IPS-15b (cell line): Measurements from ENCODE around the gene MRFAP1L1.

Experiments used
- H3K27me3 ChIP-seq: one replicate; pipeline ENCODE4 v1.6.1; 2013; ENCODE audit warnings: low read length; ENCODE audit not compliant: control insufficient read depth, insufficient read depth
- H3K36me3 ChIP-seq: one replicate; pipeline ENCODE4 v1.6.1; 2013; ENCODE audit warnings: low read length; ENCODE audit not compliant: control insufficient read depth, insufficient read depth
- H3K4me1 ChIP-seq: one replicate; pipeline ENCODE4 v1.6.1; 2013; ENCODE audit warnings: mild to moderate bottlenecking, low read length; ENCODE audit not compliant: control insufficient read depth, insufficient read depth
- H3K4me3 ChIP-seq: one replicate; pipeline ENCODE4 v1.5.1; 2013; ENCODE audit warnings: low read depth, low read length
- H3K9ac ChIP-seq: one replicate; pipeline ENCODE4 v1.6.1; 2013; ENCODE audit warnings: low read depth, mild to moderate bottlenecking, low read length
- H3K9me3 ChIP-seq: one replicate; pipeline ENCODE4 v1.6.1; 2013; ENCODE audit warnings: mild to moderate bottlenecking, low read length; ENCODE audit not compliant: control insufficient read depth, insufficient read depth

The MRFAP1L1 gene

DNA sequence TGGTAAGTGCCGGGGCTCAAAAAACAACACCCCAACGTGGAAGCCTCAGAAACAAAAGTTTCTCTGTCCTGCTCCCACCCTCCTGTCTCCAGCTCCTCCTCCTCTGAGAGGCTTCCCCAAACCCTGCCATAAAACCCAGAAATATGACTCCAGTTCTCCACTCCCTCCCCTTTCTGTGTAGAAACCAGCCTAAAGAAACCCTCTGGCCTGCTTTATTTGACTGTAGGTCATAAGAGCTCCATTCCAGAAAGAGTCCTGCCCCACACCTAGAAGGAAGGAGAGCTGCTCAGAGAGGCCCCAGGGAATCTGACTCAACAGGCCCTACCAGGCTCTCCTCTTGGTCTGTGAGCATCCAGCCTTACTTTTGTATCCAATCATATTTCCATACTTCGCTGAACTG lies 16.9 kb downstream of the MRFAP1L1 start:
- Histone ChIP-seq H3K36me3 (no peaks in the 10 kb centered on the region), H3K9me3 (no peaks in the 10 kb centered on the region), H3K9ac (no peak overlapping the region), H3K4me3 (no peak overlapping the region), H3K27me3 (no peaks in the 10 kb centered on the region), H3K4me1 (no peaks in the 10 kb centered on the region)

- no peaks in the 10 kb centered on the region for H3K4me1 ChIP-seq
Observed at GRCh38 chr4:6692379-6692778, 17.3 kb downstream of the MRFAP1L1 start.

GRCh38 chr4:6689506-6689960 lies 20.1 kb downstream of the MRFAP1L1 start:
- Histone ChIP-seq H3K27me3 (no peaks in the 10 kb centered on the region), H3K9me3 (no peaks in the 10 kb centered on the region), H3K4me1 (no peaks in the 10 kb centered on the region), H3K4me3 (no peak overlapping the region), H3K36me3 (no peaks in the 10 kb centered on the region), H3K9ac (no peak overlapping the region)

More at GRCh38 chr4:6692379-6692778, 17.3 kb downstream of the MRFAP1L1 start:
- Histone ChIP-seq H3K9ac (no peak overlapping the region), H3K27me3 (no peaks in the 10 kb centered on the region), H3K4me3 (no peak overlapping the region), H3K36me3 (no peaks in the 10 kb centered on the region), H3K9me3 (no peaks in the 10 kb centered on the region)

DNA sequence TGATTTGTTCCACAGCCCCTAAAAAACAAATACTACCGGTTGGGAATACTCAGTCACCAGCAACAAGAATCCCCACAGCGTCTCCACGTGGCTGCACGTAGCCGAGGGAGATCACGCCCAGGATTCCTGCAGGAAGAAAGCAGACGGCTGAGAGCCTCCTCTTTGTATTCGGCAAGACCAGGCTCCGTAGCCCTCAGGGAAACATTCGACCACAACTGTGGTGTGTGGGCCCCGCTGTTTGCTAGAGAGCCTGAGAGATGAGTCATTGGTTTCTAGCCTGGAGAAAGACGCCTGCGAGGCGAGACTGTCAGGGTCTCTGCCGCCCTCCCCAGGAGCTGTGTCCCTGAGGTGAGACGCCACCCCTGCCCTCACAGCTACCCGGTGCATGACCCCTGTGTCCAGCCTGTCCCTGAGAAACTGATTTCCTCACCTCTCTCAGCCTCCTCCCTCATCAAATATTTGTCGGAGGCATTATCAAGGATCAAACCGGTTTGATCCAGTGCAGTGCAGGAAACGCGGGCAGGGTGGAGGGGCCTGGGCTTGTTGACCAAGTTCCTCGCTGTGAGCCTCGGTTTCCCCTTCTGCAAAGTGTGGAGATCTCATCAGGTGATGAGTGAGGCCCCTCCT lies 20.7 kb downstream of the MRFAP1L1 start:
- no peak overlapping the region for H3K4me3 ChIP-seq
- no peak overlapping the region for H3K9ac ChIP-seq
- H3K36me3 ChIP-seq = no peaks in the 10 kb centered on the region
- no peaks in the 10 kb centered on the region for H3K9me3 ChIP-seq
- no peaks in the 10 kb centered on the region for H3K4me1 ChIP-seq
- no peaks in the 10 kb centered on the region for H3K27me3 ChIP-seq

DNA sequence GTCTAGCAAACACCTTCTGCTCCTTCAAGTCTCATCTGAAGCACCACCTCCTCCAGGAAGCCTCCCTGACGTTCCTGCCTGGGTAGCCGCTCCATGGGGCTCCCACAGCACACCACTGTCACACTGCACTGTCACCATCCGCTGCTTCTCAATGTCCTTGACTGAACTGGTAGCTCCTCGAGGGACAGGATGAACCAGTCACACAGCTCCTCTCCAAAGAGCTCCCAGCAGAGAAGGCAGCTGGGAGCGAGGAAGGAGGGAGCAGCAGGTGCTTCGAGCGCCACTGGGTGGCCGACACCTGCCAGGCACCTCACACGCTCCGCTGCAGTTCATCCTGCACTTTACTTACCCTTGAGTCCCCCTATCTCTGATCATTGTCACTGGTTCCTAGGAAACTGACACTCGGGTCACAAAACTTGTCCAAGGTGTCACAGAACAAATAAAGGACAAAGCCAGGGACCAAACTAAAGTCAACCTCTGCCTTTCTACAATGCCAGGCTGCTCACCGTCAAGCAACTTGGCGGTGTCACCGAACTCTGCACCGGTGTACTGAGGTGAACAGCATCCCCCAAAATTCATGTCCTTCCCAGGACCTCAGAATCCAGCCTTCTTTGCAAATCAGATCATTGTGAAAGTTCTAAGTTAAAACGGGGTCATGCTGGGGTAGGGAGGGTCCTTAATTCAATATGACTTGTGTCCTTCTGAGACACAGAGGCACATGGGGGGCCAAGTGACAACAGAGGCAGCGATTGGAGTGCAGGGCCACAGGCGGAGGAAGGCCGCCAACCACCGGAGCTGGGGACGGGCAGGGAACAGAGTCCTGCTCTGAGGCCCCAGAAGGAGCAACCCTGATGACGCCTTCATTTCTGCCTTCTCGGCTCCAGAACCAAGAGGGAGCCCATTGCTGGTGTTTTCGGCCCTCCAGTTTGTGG lies 21.5 kb downstream of the MRFAP1L1 start:
- no peak overlapping the region for H3K9ac ChIP-seq
- no peaks in the 10 kb centered on the region for H3K4me1 ChIP-seq

DNA sequence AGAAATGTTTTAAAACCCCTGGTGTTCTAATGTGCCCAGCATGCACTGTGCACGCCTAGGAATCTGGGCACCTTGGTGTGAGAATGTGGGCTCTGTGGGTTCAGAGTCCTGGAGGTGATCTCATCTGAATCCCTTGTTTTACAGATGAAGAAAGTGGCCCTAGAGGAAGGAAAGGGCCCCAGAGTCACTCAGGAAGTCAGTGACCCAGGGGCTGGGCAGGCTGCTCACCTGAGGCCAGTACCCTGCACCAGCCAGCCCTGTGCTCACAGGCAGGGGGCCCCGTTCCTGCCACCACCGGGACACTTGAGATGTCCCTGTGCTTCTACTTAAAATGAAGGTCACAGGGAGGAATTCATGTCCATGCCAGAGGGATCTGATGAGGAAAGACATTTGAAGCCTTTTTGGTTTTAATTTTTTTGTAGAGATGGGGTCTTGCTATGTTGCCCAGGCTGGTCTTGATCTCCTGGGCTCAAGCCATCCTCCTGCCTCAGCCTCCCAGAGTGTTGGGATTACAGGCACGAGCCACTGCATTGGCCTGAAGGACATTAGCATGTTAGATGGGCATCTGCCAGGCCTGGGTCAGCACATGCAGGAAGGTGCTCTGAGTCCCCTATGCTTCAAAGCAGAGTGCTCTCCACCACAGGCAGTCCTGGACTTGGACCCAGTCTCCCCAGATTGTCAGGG lies 23.4 kb downstream of the MRFAP1L1 start:
- H3K36me3 ChIP-seq = no peaks in the 10 kb centered on the region
- no peak overlapping the region for H3K4me3 ChIP-seq
- no peak overlapping the region for H3K9ac ChIP-seq
- no peaks in the 10 kb centered on the region for H3K4me1 ChIP-seq
- H3K9me3 ChIP-seq = no peaks in the 10 kb centered on the region
- H3K27me3 ChIP-seq = no peaks in the 10 kb centered on the region

More for the DNA sequence above, 21.5 kb downstream of the MRFAP1L1 start:
- Histone ChIP-seq H3K27me3 (no peaks in the 10 kb centered on the region), H3K36me3 (no peaks in the 10 kb centered on the region), H3K9me3 (no peaks in the 10 kb centered on the region), H3K4me3 (no peak overlapping the region)

GRCh38 chr4:6684656-6685055 lies 25.0 kb downstream of the MRFAP1L1 start:
- no peaks in the 10 kb centered on the region for H3K27me3 ChIP-seq
- no peak overlapping the region for H3K4me3 ChIP-seq
- no peaks in the 10 kb centered on the region for H3K4me1 ChIP-seq
- H3K36me3 ChIP-seq = no peaks in the 10 kb centered on the region
- H3K9me3 ChIP-seq = no peaks in the 10 kb centered on the region
- no peak overlapping the region for H3K9ac ChIP-seq

- no peaks in the 10 kb centered on the region for H3K36me3 ChIP-seq
- H3K27me3 ChIP-seq = no peaks in the 10 kb centered on the region
- no peaks in the 10 kb centered on the region for H3K4me1 ChIP-seq
- no peak overlapping the region for H3K9ac ChIP-seq
- no peaks in the 10 kb centered on the region for H3K9me3 ChIP-seq
- no peak overlapping the region for H3K4me3 ChIP-seq
Observed at GRCh38 chr4:6682862-6683590, 26.6 kb downstream of the MRFAP1L1 start.

- H3K27me3 ChIP-seq = no peaks in the 10 kb centered on the region
- no peaks in the 10 kb centered on the region for H3K4me1 ChIP-seq
- no peaks in the 10 kb centered on the region for H3K9me3 ChIP-seq
- no peak overlapping the region for H3K9ac ChIP-seq
- H3K4me3 ChIP-seq = no peak overlapping the region
- H3K36me3 ChIP-seq = no peaks in the 10 kb centered on the region
Observed at GRCh38 chr4:6681191-6681590, 28.5 kb downstream of the MRFAP1L1 start.

DNA sequence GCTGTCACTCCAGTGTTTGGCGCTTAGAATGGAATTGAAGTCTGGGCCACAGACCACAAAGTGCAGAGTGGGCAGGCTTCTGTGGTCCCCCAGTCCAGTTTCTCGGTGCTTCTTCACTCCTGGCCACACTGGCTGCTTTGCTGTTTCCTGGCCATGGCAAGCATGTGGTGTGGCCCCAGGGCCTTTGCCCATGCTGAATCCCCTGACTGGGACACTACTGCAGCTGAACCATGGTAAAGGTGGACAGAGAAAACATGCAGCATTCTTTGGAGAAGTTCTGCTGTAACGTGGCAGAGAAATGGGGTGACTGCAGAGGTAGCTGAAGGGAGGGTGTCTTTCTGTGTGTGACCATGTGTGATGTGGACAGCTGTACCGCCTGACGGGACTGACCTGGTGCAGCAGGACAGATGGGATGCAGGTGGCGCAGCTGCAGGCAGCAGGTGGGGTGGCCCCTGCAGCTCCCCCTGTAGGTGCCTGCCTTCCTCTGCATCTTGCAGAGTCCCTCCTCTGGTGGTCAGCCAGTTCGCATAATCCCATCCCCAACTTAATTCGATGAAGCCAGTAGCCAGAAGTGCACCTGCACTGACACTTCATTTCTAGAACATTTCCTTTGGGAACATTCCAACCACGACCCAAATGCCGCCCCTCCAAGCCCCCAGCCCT lies 29.2 kb downstream of the MRFAP1L1 start:
- H3K9ac ChIP-seq = no peak overlapping the region
- H3K4me3 ChIP-seq = no peak overlapping the region
- peaks cover 3% of the 10 kb centered on the region for H3K4me1 ChIP-seq
- no peaks in the 10 kb centered on the region for H3K27me3 ChIP-seq
- peaks cover 2% of the 10 kb centered on the region for H3K36me3 ChIP-seq
- no peaks in the 10 kb centered on the region for H3K9me3 ChIP-seq
